ENCODE data around the gene WBP4. TPM values are rescaled to one million over a fixed set of nuclear protein-coding genes. Genes with fewer than 3 reads are reported as not detected.
A peak's percentile ranks its signal among the peaks of the same experiment; 100 is the strongest.

WBP4 gene
- total and polyA plus RNA-seq, 2 of the 13 experiments (the other 11 are each of a cell fraction or from before 2014, with no cell fraction given), result 6.7 to 11.7 TPM

DNA sequence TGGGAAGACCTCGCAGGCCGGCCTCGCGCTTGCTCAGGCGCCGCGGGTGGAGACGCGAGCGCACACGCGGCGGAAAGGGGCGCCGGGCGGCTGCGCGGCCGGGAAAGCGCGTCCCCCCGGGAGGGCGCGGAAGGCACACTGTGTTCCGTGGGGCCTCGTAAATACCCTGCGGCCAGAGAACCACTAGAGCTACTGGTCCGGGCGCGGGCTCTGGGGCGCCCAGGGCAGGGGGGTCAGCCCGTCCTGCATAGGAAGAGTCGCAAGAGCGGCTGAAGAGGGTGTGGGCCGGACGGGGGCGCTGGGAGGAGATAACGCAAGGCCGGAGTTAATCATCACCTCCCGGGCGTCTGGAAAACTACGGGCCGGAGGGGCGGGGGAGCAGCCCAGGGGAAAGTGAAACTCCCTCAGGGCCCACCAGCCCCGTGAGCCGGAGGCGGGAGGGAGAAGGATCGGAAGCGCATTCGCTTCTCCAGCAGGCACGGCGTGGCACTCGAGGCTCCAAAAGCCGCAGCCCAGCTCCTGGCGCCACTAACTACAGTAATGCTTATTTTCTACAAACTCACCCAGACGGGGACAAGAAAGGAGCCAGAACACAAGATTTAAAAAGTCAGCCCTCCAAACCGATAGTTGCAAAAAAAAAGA is 1.1 kb upstream of the WBP4 start (continued):
- TF ChIP-seq ELF4 (CRISPR knock-in tag; IDR thresholded peaks at IDR 0.05; ENCODE audit: borderline replicate concordance) (no peak), NCOR1 (IDR thresholded peaks at IDR 0.05; ENCODE audit: borderline replicate concordance, low read length) (no peak), ZSCAN21 (CRISPR knock-in tag; IDR thresholded peaks at IDR 0.05; ENCODE audit: borderline replicate concordance) (no peak; the same call in 1 of the 2 replicates), ZNF670 (CRISPR knock-in tag; IDR thresholded peaks at IDR 0.05; ENCODE audit: borderline replicate concordance) (peak; percentile 69; the same call in 1 of the 2 replicates), ZFP37 (CRISPR knock-in tag; IDR thresholded peaks at IDR 0.05; ENCODE audit: borderline replicate concordance) (no peak; the same call in 1 of the 2 replicates), PLRG1 (conservative IDR thresholded peaks at IDR 0.05) (no peak), TBL1XR1 (IDR thresholded peaks at IDR 0.05; ENCODE audit: borderline replicate concordance, low read length, partially characterized antibody) (no peak), HOXA3 (CRISPR knock-in tag; IDR thresholded peaks at IDR 0.05) (peak; percentile 13; the same call in 1 of the 2 replicates), ZNF552 (CRISPR knock-in tag; IDR thresholded peaks at IDR 0.05; ENCODE audit: borderline replicate concordance) (peak; percentile 75), GTF2F1 (IDR thresholded peaks at IDR 0.05; ENCODE audit: low read length) (no peak), HOXD1 (CRISPR knock-in tag; IDR thresholded peaks at IDR 0.05) (no peak), SMARCC2 (IDR thresholded peaks at IDR 0.05) (no peak), ZNF331 (CRISPR knock-in tag; IDR thresholded peaks at IDR 0.05) (no peak), ZNF432 (CRISPR knock-in tag; IDR thresholded peaks at IDR 0.05; ENCODE audit: borderline replicate concordance) (no peak), CEBPG (CRISPR knock-in tag; IDR thresholded peaks at IDR 0.05) (peak; percentile 67; the same call in 1 of the 2 replicates), RAD21 (CRISPR knock-in tag; IDR thresholded peaks at IDR 0.05) (peak; percentile 34), GPN1 (CRISPR knock-in tag; IDR thresholded peaks at IDR 0.05; ENCODE audit: borderline replicate concordance) (no peak), ZC3H4 (CRISPR knock-in tag; IDR thresholded peaks at IDR 0.05; ENCODE audit: borderline replicate concordance) (no peak), SP140L (CRISPR knock-in tag; IDR thresholded peaks at IDR 0.05; ENCODE audit: borderline replicate concordance) (no peak), FOXO1 (CRISPR knock-in tag; IDR thresholded peaks at IDR 0.05) (peak; percentile 24; the same call in 1 of the 2 replicates)
- TF ChIP-seq, protein P1, sequence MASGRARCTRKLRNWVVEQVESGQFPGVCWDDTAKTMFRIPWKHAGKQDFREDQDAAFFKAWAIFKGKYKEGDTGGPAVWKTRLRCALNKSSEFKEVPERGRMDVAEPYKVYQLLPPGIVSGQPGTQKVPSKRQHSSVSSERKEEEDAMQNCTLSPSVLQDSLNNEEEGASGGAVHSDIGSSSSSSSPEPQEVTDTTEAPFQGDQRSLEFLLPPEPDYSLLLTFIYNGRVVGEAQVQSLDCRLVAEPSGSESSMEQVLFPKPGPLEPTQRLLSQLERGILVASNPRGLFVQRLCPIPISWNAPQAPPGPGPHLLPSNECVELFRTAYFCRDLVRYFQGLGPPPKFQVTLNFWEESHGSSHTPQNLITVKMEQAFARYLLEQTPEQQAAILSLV (CRISPR knock-in tag; IDR thresholded peaks at IDR 0.05; ENCODE audit: borderline replicate concordance), result peak; percentile 32; the same call in 1 of the 2 replicates
- TF ChIP-seq, protein P2, sequence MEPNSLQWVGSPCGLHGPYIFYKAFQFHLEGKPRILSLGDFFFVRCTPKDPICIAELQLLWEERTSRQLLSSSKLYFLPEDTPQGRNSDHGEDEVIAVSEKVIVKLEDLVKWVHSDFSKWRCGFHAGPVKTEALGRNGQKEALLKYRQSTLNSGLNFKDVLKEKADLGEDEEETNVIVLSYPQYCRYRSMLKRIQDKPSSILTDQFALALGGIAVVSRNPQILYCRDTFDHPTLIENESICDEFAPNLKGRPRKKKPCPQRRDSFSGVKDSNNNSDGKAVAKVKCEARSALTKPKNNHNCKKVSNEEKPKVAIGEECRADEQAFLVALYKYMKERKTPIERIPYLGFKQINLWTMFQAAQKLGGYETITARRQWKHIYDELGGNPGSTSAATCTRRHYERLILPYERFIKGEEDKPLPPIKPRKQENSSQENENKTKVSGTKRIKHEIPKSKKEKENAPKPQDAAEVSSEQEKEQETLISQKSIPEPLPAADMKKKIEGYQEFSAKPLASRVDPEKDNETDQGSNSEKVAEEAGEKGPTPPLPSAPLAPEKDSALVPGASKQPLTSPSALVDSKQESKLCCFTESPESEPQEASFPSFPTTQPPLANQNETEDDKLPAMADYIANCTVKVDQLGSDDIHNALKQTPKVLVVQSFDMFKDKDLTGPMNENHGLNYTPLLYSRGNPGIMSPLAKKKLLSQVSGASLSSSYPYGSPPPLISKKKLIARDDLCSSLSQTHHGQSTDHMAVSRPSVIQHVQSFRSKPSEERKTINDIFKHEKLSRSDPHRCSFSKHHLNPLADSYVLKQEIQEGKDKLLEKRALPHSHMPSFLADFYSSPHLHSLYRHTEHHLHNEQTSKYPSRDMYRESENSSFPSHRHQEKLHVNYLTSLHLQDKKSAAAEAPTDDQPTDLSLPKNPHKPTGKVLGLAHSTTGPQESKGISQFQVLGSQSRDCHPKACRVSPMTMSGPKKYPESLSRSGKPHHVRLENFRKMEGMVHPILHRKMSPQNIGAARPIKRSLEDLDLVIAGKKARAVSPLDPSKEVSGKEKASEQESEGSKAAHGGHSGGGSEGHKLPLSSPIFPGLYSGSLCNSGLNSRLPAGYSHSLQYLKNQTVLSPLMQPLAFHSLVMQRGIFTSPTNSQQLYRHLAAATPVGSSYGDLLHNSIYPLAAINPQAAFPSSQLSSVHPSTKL (CRISPR knock-in tag; IDR thresholded peaks at IDR 0.05), result peak; percentile 62
- TF ChIP-seq, protein P3, sequence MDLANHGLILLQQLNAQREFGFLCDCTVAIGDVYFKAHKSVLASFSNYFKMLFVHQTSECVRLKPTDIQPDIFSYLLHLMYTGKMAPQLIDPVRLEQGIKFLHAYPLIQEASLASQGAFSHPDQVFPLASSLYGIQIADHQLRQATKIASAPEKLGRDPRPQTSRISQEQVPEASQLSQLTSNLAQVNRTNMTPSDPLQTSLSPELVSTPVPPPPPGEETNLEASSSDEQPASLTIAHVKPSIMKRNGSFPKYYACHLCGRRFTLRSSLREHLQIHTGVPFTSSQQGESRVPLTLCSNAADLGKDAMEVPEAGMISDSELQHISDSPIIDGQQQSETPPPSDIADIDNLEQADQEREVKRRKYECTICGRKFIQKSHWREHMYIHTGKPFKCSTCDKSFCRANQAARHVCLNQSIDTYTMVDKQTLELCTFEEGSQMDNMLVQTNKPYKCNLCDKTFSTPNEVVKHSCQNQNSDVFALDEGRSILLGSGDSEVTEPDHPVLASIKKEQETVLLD (CRISPR knock-in tag; IDR thresholded peaks at IDR 0.05; ENCODE audit: low read depth), result peak; percentile 65; the same call in 1 of the 2 replicates
- TF ChIP-seq, protein P4, sequence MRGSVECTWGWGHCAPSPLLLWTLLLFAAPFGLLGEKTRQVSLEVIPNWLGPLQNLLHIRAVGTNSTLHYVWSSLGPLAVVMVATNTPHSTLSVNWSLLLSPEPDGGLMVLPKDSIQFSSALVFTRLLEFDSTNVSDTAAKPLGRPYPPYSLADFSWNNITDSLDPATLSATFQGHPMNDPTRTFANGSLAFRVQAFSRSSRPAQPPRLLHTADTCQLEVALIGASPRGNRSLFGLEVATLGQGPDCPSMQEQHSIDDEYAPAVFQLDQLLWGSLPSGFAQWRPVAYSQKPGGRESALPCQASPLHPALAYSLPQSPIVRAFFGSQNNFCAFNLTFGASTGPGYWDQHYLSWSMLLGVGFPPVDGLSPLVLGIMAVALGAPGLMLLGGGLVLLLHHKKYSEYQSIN (CRISPR knock-in tag; IDR thresholded peaks at IDR 0.05; ENCODE audit: borderline replicate concordance), result no peak

All from HepG2 (cell line).